ENCODE data around the gene SOD1.

Gene SOD1

DNA sequence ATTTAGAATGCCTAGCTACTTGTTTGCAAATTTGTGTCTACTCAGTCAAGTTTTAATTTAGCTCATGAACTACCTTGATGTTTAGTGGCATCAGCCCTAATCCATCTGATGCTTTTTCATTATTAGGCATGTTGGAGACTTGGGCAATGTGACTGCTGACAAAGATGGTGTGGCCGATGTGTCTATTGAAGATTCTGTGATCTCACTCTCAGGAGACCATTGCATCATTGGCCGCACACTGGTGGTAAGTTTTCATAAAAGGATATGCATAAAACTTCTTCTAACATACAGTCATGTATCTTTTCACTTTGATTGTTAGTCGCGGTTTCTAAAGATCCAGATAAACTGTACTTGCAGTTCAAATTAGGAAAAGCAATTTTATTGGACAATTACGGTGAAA is 7.6 kb downstream of the SOD1 start:
- DNase-seq (ENCODE audit: extremely low spot score): no peak
- ChIA-PET CTCF (no interaction called here), POLR2A (no interaction called here)
- no peak for TF ChIP-seq NFRKB (IDR thresholded peaks at IDR 0.05)
- no peak for TF ChIP-seq ELF4 (IDR thresholded peaks at IDR 0.05)
- TF ChIP-seq LEF1 (IDR thresholded peaks at IDR 0.05; ENCODE audit: borderline replicate concordance): no peak
- no peak for TF ChIP-seq FOXA1 (IDR thresholded peaks at IDR 0.05)
- no peak for TF ChIP-seq ARNT (IDR thresholded peaks at IDR 0.05)
- no peak for TF ChIP-seq SP1 (IDR thresholded peaks at IDR 0.05)
- no peak for TF ChIP-seq HDGF (IDR thresholded peaks at IDR 0.05; ENCODE audit: borderline replicate concordance)
- no peak for TF ChIP-seq FOXK2 (IDR thresholded peaks at IDR 0.05)
- TF ChIP-seq, protein P1, sequence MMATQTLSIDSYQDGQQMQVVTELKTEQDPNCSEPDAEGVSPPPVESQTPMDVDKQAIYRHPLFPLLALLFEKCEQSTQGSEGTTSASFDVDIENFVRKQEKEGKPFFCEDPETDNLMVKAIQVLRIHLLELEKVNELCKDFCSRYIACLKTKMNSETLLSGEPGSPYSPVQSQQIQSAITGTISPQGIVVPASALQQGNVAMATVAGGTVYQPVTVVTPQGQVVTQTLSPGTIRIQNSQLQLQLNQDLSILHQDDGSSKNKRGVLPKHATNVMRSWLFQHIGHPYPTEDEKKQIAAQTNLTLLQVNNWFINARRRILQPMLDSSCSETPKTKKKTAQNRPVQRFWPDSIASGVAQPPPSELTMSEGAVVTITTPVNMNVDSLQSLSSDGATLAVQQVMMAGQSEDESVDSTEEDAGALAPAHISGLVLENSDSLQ (IDR thresholded peaks at IDR 0.05): no peak
- no peak for TF ChIP-seq L3MBTL2 (conservative IDR thresholded peaks at IDR 0.05)
- no peak for TF ChIP-seq BHLHE40 (IDR thresholded peaks at IDR 0.05; ENCODE audit: borderline replicate concordance)
- TF ChIP-seq FOXM1 (IDR thresholded peaks at IDR 0.05; ENCODE audit: borderline replicate concordance): no peak
- TF ChIP-seq SUZ12 (IDR thresholded peaks at IDR 0.05): no peak
- TF ChIP-seq ZNF384 (IDR thresholded peaks at IDR 0.05): no peak
- no peak for TF ChIP-seq CTBP1 (IDR thresholded peaks at IDR 0.05; ENCODE audit: borderline replicate concordance)
- no peak for TF ChIP-seq TARDBP (IDR thresholded peaks at IDR 0.05)

DNA sequence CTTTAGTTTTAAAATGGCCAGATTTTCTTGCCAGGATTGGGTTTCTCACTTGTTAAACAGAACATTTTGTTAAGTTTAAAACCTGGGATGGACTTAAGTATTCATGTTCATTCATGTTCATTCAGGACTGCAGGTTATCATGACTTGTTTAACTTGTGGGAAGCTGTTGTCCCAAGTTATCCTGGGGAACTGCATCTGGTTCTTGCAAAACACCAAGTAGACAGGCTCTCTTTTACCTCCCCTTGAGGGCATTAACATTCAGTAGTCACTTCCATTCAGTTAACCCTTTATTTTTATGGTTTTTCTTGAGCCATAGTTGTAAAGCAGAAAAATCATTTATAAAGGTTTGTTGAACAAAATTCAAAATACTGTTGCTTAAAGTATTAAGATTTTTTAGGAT is 8.1 kb downstream of the SOD1 start:
- TF ChIP-seq CTBP1 (IDR thresholded peaks at IDR 0.05; ENCODE audit: borderline replicate concordance): no peak
- TF ChIP-seq FOXM1 (IDR thresholded peaks at IDR 0.05; ENCODE audit: borderline replicate concordance): no peak
- no peak for TF ChIP-seq TARDBP (IDR thresholded peaks at IDR 0.05)
- no peak for TF ChIP-seq SUZ12 (IDR thresholded peaks at IDR 0.05)
- TF ChIP-seq ELF4 (IDR thresholded peaks at IDR 0.05): no peak
- TF ChIP-seq SP1 (IDR thresholded peaks at IDR 0.05): no peak
- no peak for TF ChIP-seq NFRKB (IDR thresholded peaks at IDR 0.05)
- ChIA-PET POLR2A (no interaction called here), CTCF (no interaction called here)
- DNase-seq (ENCODE audit: extremely low spot score): no peak

DNA sequence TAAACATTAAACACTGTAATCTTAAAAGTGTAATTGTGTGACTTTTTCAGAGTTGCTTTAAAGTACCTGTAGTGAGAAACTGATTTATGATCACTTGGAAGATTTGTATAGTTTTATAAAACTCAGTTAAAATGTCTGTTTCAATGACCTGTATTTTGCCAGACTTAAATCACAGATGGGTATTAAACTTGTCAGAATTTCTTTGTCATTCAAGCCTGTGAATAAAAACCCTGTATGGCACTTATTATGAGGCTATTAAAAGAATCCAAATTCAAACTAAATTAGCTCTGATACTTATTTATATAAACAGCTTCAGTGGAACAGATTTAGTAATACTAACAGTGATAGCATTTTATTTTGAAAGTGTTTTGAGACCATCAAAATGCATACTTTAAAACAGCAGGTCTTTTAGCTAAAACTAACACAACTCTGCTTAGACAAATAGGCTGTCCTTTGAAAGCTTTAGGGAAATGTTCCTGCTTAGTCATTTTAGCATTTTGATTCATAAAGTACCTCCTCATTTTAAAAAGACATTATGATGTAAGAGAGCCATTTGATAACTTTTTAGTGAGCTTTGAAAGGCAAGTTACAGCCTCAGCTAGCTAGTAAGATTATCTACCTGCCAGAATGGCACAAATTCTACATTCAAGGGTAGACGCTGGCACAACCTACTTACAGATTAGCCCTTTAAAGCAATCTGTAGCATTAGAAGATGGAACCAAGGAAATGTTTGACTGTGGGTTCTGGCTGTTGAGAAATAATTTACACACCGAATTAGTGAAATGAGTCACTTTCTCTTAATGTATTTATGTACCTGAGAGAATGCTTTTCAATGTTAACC is 9.4 kb downstream of the SOD1 start:
- ChIA-PET CTCF (interaction anchor here (0.6 kb wide), 1 partner anchor 64 kb away, joined by 3 read pairs; no protein-coding TSS in a partner anchor), POLR2A (no interaction called here)
- no peak for TF ChIP-seq LEF1 (IDR thresholded peaks at IDR 0.05; ENCODE audit: borderline replicate concordance)
- TF ChIP-seq, protein P1 (IDR thresholded peaks at IDR 0.05): peak; percentile 44
- TF ChIP-seq FOXM1 (IDR thresholded peaks at IDR 0.05; ENCODE audit: borderline replicate concordance): no peak
- TF ChIP-seq TARDBP (IDR thresholded peaks at IDR 0.05): no peak
- DNase-seq (ENCODE audit: extremely low spot score): no peak

DNA sequence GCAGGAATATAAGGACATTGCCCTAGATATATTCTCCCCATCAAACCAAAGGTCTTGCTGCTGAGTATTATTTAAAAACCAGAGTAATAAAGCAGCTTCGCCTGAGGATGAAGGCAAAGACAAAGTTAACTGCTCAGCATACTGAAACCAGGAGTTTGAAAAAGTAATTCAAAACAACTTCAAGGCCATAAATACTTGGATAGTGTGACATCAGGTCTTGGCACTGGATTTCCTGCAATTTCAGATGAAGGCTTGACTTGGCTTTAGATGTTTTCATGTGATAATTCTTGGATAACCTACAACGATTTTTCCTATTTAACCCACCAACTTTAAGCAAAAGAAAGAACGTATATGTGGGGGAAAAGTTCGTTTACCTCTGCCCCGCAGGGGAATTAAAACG is 10.6 kb downstream of the SOD1 start:
- DNase-seq (ENCODE audit: extremely low spot score): no peak
- ChIA-PET CTCF (no interaction called here), POLR2A (no interaction called here)
- no peak for TF ChIP-seq ELF4 (IDR thresholded peaks at IDR 0.05)
- TF ChIP-seq FOXA1 (IDR thresholded peaks at IDR 0.05): no peak
- TF ChIP-seq BHLHE40 (IDR thresholded peaks at IDR 0.05; ENCODE audit: borderline replicate concordance): no peak
- TF ChIP-seq FOXK2 (IDR thresholded peaks at IDR 0.05): no peak
- TF ChIP-seq FOXM1 (IDR thresholded peaks at IDR 0.05; ENCODE audit: borderline replicate concordance): no peak
- TF ChIP-seq ARNT (IDR thresholded peaks at IDR 0.05): no peak
- TF ChIP-seq ZNF384 (IDR thresholded peaks at IDR 0.05): no peak
- TF ChIP-seq TARDBP (IDR thresholded peaks at IDR 0.05): no peak
- TF ChIP-seq CTBP1 (IDR thresholded peaks at IDR 0.05; ENCODE audit: borderline replicate concordance): no peak
- no peak for TF ChIP-seq SUZ12 (IDR thresholded peaks at IDR 0.05)
- no peak for TF ChIP-seq L3MBTL2 (conservative IDR thresholded peaks at IDR 0.05)
- no peak for TF ChIP-seq LEF1 (IDR thresholded peaks at IDR 0.05; ENCODE audit: borderline replicate concordance)
- TF ChIP-seq NFRKB (IDR thresholded peaks at IDR 0.05): no peak
- no peak for TF ChIP-seq SP1 (IDR thresholded peaks at IDR 0.05)
- TF ChIP-seq, protein P1 (IDR thresholded peaks at IDR 0.05): no peak
- no peak for TF ChIP-seq HDGF (IDR thresholded peaks at IDR 0.05; ENCODE audit: borderline replicate concordance)

DNA sequence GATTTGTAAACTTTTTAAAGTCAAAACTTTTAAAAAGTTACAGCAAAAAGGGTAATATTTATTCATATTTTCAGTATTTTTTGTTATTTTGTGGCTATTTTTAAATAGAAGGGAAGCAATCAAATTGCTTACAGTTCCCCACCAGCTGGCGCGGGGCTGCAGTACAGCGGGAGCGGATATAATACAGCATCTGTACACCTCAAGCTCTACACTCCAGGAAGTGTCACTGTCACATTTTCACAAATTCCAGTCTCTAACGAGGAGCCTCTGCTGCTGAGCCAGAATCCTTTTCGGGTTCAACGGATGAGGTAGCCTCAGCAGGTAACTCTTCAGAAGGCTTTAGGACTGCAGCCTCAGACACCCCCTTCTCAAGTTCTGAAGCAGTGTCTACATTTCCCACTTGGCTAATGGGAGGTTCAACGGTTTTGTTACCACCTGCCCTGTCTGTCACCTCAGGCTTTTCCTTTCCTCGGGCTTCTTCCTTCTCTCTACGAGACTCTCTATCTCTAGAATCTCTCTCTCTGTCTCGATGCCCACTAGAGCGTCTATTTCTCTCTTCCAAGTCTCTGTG is 11.7 kb downstream of the SOD1 start:
- no peak for DNase-seq (ENCODE audit: extremely low spot score)
- CTCF ChIA-PET: no interaction called here
- TF ChIP-seq, protein P1 (IDR thresholded peaks at IDR 0.05): no peak
- no peak for TF ChIP-seq BHLHE40 (IDR thresholded peaks at IDR 0.05; ENCODE audit: borderline replicate concordance)
- no peak for TF ChIP-seq SP1 (IDR thresholded peaks at IDR 0.05)
- TF ChIP-seq HDGF (IDR thresholded peaks at IDR 0.05; ENCODE audit: borderline replicate concordance): no peak
- no peak for TF ChIP-seq CTBP1 (IDR thresholded peaks at IDR 0.05; ENCODE audit: borderline replicate concordance)
- no peak for TF ChIP-seq NFRKB (IDR thresholded peaks at IDR 0.05)
- TF ChIP-seq ARNT (IDR thresholded peaks at IDR 0.05): no peak
- TF ChIP-seq SUZ12 (IDR thresholded peaks at IDR 0.05): no peak
- TF ChIP-seq ZNF384 (IDR thresholded peaks at IDR 0.05): no peak
- no peak for TF ChIP-seq LEF1 (IDR thresholded peaks at IDR 0.05; ENCODE audit: borderline replicate concordance)
- TF ChIP-seq L3MBTL2 (conservative IDR thresholded peaks at IDR 0.05): no peak
- TF ChIP-seq TARDBP (IDR thresholded peaks at IDR 0.05): no peak
- POLR2A ChIA-PET: no interaction called here

Measured in HEK293T (cell line).